ENCODE data around the gene CDC6.

The CDC6 gene

GRCh38 chr17:40325156-40326013, 37.7 kb downstream of the CDC6 start:
- no peak for DNase-seq (ENCODE audit: low read depth)

GRCh38 chr17:40326014-40326831, 38.5 kb downstream of the CDC6 start:
- no peak for DNase-seq (ENCODE audit: low read depth)
- H3K4me3 ChIP-seq (ENCODE audit: low read depth, low read length): no peak overlapping the region
- TF ChIP-seq CTCF (IDR thresholded peaks at IDR 0.05; ENCODE audit: low read depth, low read length) (no peak), POLR2A (IDR thresholded peaks at IDR 0.05; ENCODE audit: extremely low read depth, insufficient read length) (no peak), MYC (IDR thresholded peaks at IDR 0.05; ENCODE audit: low read depth, low read length) (no peak), MAX (IDR thresholded peaks at IDR 0.05; ENCODE audit: low read depth, low read length) (no peak)

More at GRCh38 chr17:40325156-40326013, 37.7 kb downstream of the CDC6 start:
- TF ChIP-seq MYC (IDR thresholded peaks at IDR 0.05; ENCODE audit: low read depth, low read length) (no peak), CTCF (IDR thresholded peaks at IDR 0.05; ENCODE audit: low read depth, low read length) (no peak), POLR2A (IDR thresholded peaks at IDR 0.05; ENCODE audit: extremely low read depth, insufficient read length) (no peak), MAX (IDR thresholded peaks at IDR 0.05; ENCODE audit: low read depth, low read length) (no peak)
- no peak overlapping the region for H3K4me3 ChIP-seq (ENCODE audit: low read depth, low read length)

GRCh38 chr17:40326832-40327199, 39.1 kb downstream of the CDC6 start:
- no peak for TF ChIP-seq CTCF (IDR thresholded peaks at IDR 0.05; ENCODE audit: low read depth, low read length)
- no peak for TF ChIP-seq POLR2A (IDR thresholded peaks at IDR 0.05; ENCODE audit: extremely low read depth, insufficient read length)
- no peak for TF ChIP-seq MAX (IDR thresholded peaks at IDR 0.05; ENCODE audit: low read depth, low read length)
- no peak for TF ChIP-seq MYC (IDR thresholded peaks at IDR 0.05; ENCODE audit: low read depth, low read length)
- H3K4me3 ChIP-seq (ENCODE audit: low read depth, low read length): no peak overlapping the region
- no peak for DNase-seq (ENCODE audit: low read depth)

GRCh38 chr17:40327244-40327729, 39.6 kb downstream of the CDC6 start:
- no peak overlapping the region for H3K4me3 ChIP-seq (ENCODE audit: low read depth, low read length)
- TF ChIP-seq CTCF (IDR thresholded peaks at IDR 0.05; ENCODE audit: low read depth, low read length) (no peak), POLR2A (IDR thresholded peaks at IDR 0.05; ENCODE audit: extremely low read depth, insufficient read length) (no peak), MAX (IDR thresholded peaks at IDR 0.05; ENCODE audit: low read depth, low read length) (no peak), MYC (IDR thresholded peaks at IDR 0.05; ENCODE audit: low read depth, low read length) (no peak)
- no peak for DNase-seq (ENCODE audit: low read depth)

- DNase-seq (ENCODE audit: low read depth): no peak
- TF ChIP-seq POLR2A (IDR thresholded peaks at IDR 0.05; ENCODE audit: extremely low read depth, insufficient read length): no peak
- TF ChIP-seq CTCF (IDR thresholded peaks at IDR 0.05; ENCODE audit: low read depth, low read length): no peak
- no peak for TF ChIP-seq MYC (IDR thresholded peaks at IDR 0.05; ENCODE audit: low read depth, low read length)
- no peak for TF ChIP-seq MAX (IDR thresholded peaks at IDR 0.05; ENCODE audit: low read depth, low read length)
- H3K4me3 ChIP-seq (ENCODE audit: low read depth, low read length): no peak overlapping the region
Measured at GRCh38 chr17:40327735-40328385, 40.2 kb downstream of the CDC6 start.

Measured in NB4 (cell line).